Mesendoderm (in vitro differentiated cells): ENCODE measurements around the gene MARCO.
"Not testable (repeated sequence)": the region's sequence is repeated elsewhere in the genome, so short reads cannot be mapped to it uniquely, and the experiment has no call there.

Source experiments
- DNase-seq: peaks from one replicate; pipeline ENCODE4 v3.0.0; 2013
- H2AK5ac ChIP-seq: 2 replicates; pipeline ENCODE4 v1.6.1; 2013; ENCODE audit warnings: low read length, inconsistent platforms
- H2BK120ac ChIP-seq: 2 replicates; pipeline ENCODE4 v1.6.1; 2013; ENCODE audit warnings: low read depth, mild to moderate bottlenecking, low read length, moderate library complexity, mixed read lengths
- H2BK15ac ChIP-seq: replicated peaks from 2 replicates; pipeline ENCODE4 v1.6.1; 2013; ENCODE audit warnings: low read depth, mild to moderate bottlenecking, moderate library complexity
- H2BK5ac ChIP-seq: 2 replicates; pipeline ENCODE4 v1.6.1; 2013; ENCODE audit warnings: low read length, inconsistent platforms
- H3K18ac ChIP-seq: 2 replicates; pipeline ENCODE4 v1.6.1; 2013; ENCODE audit warnings: mild to moderate bottlenecking, low read length, mixed read lengths
- H3K23ac ChIP-seq: one replicate; pipeline ENCODE4 v1.6.1; 2013; ENCODE audit warnings: low read length
- H3K27ac ChIP-seq: 2 replicates; pipeline ENCODE4 v1.5.1; 2013; ENCODE audit warnings: low read depth, mild to moderate bottlenecking, inconsistent platforms, low read length, moderate library complexity
- H3K27me3 ChIP-seq: 2 replicates; pipeline ENCODE4 v1.6.1; 2013; ENCODE audit warnings: low read length, control low read depth, mild to moderate bottlenecking, inconsistent platforms; ENCODE audit not compliant: insufficient read depth, poor library complexity
- H3K36me3 ChIP-seq: 2 replicates; pipeline ENCODE4 v1.6.1; 2013; ENCODE audit warnings: low read length, inconsistent platforms; ENCODE audit not compliant: control insufficient read depth, insufficient read depth
- H3K4ac ChIP-seq: one replicate; pipeline ENCODE4 v1.6.1; 2013; ENCODE audit warnings: low read depth, mild to moderate bottlenecking, low read length, moderate library complexity
- H3K4me1 ChIP-seq: 2 replicates; pipeline ENCODE4 v1.6.1; 2013; ENCODE audit warnings: low read depth, low read length, inconsistent platforms; ENCODE audit not compliant: control insufficient read depth
- H3K4me2 ChIP-seq: 2 replicates; pipeline ENCODE4 v1.6.1; 2013; ENCODE audit warnings: low read length
- H3K4me3 ChIP-seq: 2 replicates; pipeline ENCODE4 v1.5.1; 2013; ENCODE audit warnings: mild to moderate bottlenecking, low read length
- H3K56ac ChIP-seq: one replicate; pipeline ENCODE4 v1.6.1; 2013; ENCODE audit warnings: low read length
- H3K79me1 ChIP-seq: 2 replicates; pipeline ENCODE4 v1.6.1; 2013; ENCODE audit warnings: low read length, inconsistent platforms
- H3K79me2 ChIP-seq: 2 replicates; pipeline ENCODE4 v1.6.1; 2013; ENCODE audit warnings: mild to moderate bottlenecking, low read length; ENCODE audit not compliant: control insufficient read depth, insufficient read depth
- H3K9ac ChIP-seq: 2 replicates; pipeline ENCODE4 v1.6.1; 2013; ENCODE audit warnings: low read length, inconsistent platforms
- H4K5ac ChIP-seq: one replicate; pipeline ENCODE4 v1.6.1; 2013; ENCODE audit warnings: low read length
- H4K8ac ChIP-seq: one replicate; pipeline ENCODE4 v1.6.1; 2013; ENCODE audit warnings: low read depth, mild to moderate bottlenecking, control low read depth, low read length, moderate library complexity
- WGBS: extraction: QIAGEN DNeasy Blood & Tissue Kit; methylation state at CpG from one replicate; pipeline ENCODE4 v1.1.7; 2013; ENCODE audit warnings: low lambda C conversion rate, missing lambda C conversion rate; ENCODE audit not compliant: insufficient coverage; ENCODE audit errors: extremely low coverage; 5-methylcytosine and 5-hydroxymethylcytosine counted together

MARCO gene

GRCh38 chr2:118992740-118993391 lies 50.9 kb downstream of the MARCO start:
- Histone ChIP-seq H2AK5ac (no peak overlapping the region), H3K36me3 (no peaks in the 10 kb centered on the region), H3K4me2 (no peak overlapping the region), H3K27ac (no peak overlapping the region), H3K4ac (no peak overlapping the region), H3K23ac (no peak overlapping the region), H2BK5ac (no peak overlapping the region), H4K8ac (no peak overlapping the region), H3K27me3 (no peaks in the 10 kb centered on the region), H3K4me3 (no peak overlapping the region), H3K9ac (no peak overlapping the region), H2BK120ac (no peak overlapping the region), H3K4me1 (no peaks in the 10 kb centered on the region), H3K56ac (no peak overlapping the region), H3K79me1 (no peaks in the 10 kb centered on the region), H3K18ac (no peak overlapping the region), H4K5ac (no peak overlapping the region), H3K79me2 (no peaks in the 10 kb centered on the region), H2BK15ac (no peak overlapping the region)
- no CpG with 5 or more reads among the region's 13 CpGs for WGBS
- no peak for DNase-seq

GRCh38 chr2:118993392-118993752 lies 51.4 kb downstream of the MARCO start:
- H4K8ac ChIP-seq, result no peak overlapping the region
- no peak overlapping the region for H3K9ac ChIP-seq
- WGBS, result no CpG with 5 or more reads among the region's 4 CpGs
- H3K4me2 ChIP-seq, result no peak overlapping the region
- H3K27ac ChIP-seq, result no peak overlapping the region
- no peak overlapping the region for H2AK5ac ChIP-seq
- H3K4ac ChIP-seq, result no peak overlapping the region
- no peaks in the 10 kb centered on the region for H3K27me3 ChIP-seq
- no peak overlapping the region for H2BK15ac ChIP-seq
- H3K4me1 ChIP-seq, result no peaks in the 10 kb centered on the region
- no peaks in the 10 kb centered on the region for H3K79me1 ChIP-seq
- H3K18ac ChIP-seq, result no peak overlapping the region
- H3K36me3 ChIP-seq, result no peaks in the 10 kb centered on the region
- H3K23ac ChIP-seq, result no peak overlapping the region
- H3K56ac ChIP-seq, result no peak overlapping the region
- H4K5ac ChIP-seq, result no peak overlapping the region
- H3K79me2 ChIP-seq, result no peaks in the 10 kb centered on the region
- H2BK5ac ChIP-seq, result no peak overlapping the region
- H3K4me3 ChIP-seq, result no peak overlapping the region
- no peak for DNase-seq
- no peak overlapping the region for H2BK120ac ChIP-seq

GRCh38 chr2:118994172-118994700 lies 52.2 kb downstream of the MARCO start:
- H3K4me1 ChIP-seq, result no peaks in the 10 kb centered on the region
- H3K27ac ChIP-seq, result no peak overlapping the region
- no peak overlapping the region for H3K23ac ChIP-seq
- H3K27me3 ChIP-seq, result no peaks in the 10 kb centered on the region
- H2BK15ac ChIP-seq, result no peak overlapping the region
- H3K79me2 ChIP-seq, result no peaks in the 10 kb centered on the region
- H2BK120ac ChIP-seq, result no peak overlapping the region
- DNase-seq, result no peak
- no peak overlapping the region for H2AK5ac ChIP-seq
- no peak overlapping the region for H4K5ac ChIP-seq
- H3K36me3 ChIP-seq, result no peaks in the 10 kb centered on the region
- no peak overlapping the region for H3K18ac ChIP-seq
- H3K4me2 ChIP-seq, result no peak overlapping the region
- H2BK5ac ChIP-seq, result no peak overlapping the region
- no peak overlapping the region for H3K56ac ChIP-seq
- H4K8ac ChIP-seq, result no peak overlapping the region
- H3K9ac ChIP-seq, result no peak overlapping the region
- WGBS, result no CpG with 5 or more reads among the region's 14 CpGs
- no peak overlapping the region for H3K4ac ChIP-seq
- no peak overlapping the region for H3K4me3 ChIP-seq
- no peaks in the 10 kb centered on the region for H3K79me1 ChIP-seq

GRCh38 chr2:118994778-118995177 lies 52.8 kb downstream of the MARCO start:
- H2BK15ac ChIP-seq, result no peak overlapping the region
- no peak overlapping the region for H3K27ac ChIP-seq
- H3K27me3 ChIP-seq, result no peaks in the 10 kb centered on the region
- H3K23ac ChIP-seq, result no peak overlapping the region
- H4K5ac ChIP-seq, result no peak overlapping the region
- no peak overlapping the region for H2BK120ac ChIP-seq
- no peak overlapping the region for H2BK5ac ChIP-seq
- no CpG with 5 or more reads among the region's 2 CpGs for whole genome bisulfite sequencing
- H3K9ac ChIP-seq, result no peak overlapping the region
- DNase-seq, result no peak
- no peak overlapping the region for H2AK5ac ChIP-seq
- no peak overlapping the region for H3K56ac ChIP-seq
- H3K36me3 ChIP-seq, result no peaks in the 10 kb centered on the region
- no peak overlapping the region for H3K4me3 ChIP-seq
- H4K8ac ChIP-seq, result no peak overlapping the region
- H3K4ac ChIP-seq, result no peak overlapping the region
- no peak overlapping the region for H3K4me2 ChIP-seq
- H3K79me2 ChIP-seq, result no peaks in the 10 kb centered on the region
- H3K79me1 ChIP-seq, result no peaks in the 10 kb centered on the region
- H3K18ac ChIP-seq, result no peak overlapping the region
- H3K4me1 ChIP-seq, result no peaks in the 10 kb centered on the region

GRCh38 chr2:119003856-119004255 lies 61.9 kb downstream of the MARCO start:
- not testable (repeated sequence) for H3K9ac ChIP-seq, H2BK120ac ChIP-seq, H3K18ac ChIP-seq, H3K4ac ChIP-seq, H2BK5ac ChIP-seq, DNase-seq, H2BK15ac ChIP-seq, H3K79me2 ChIP-seq, H2AK5ac ChIP-seq, H3K27ac ChIP-seq, H3K36me3 ChIP-seq, H3K4me2 ChIP-seq, H3K4me3 ChIP-seq, H4K8ac ChIP-seq, H3K23ac ChIP-seq, H4K5ac ChIP-seq, H3K27me3 ChIP-seq, H3K4me1 ChIP-seq, H3K79me1 ChIP-seq, H3K56ac ChIP-seq
- no CpG with 5 or more reads among the region's 4 CpGs for WGBS

GRCh38 chr2:119004602-119005001 lies 62.6 kb downstream of the MARCO start:
- H3K4me3 ChIP-seq, result no peak overlapping the region
- H3K4ac ChIP-seq, result no peak overlapping the region
- H2BK5ac ChIP-seq, result no peak overlapping the region
- no peak overlapping the region for H3K27ac ChIP-seq
- H4K8ac ChIP-seq, result no peak overlapping the region
- no peak overlapping the region for H3K9ac ChIP-seq
- H3K4me1 ChIP-seq, result no peaks in the 10 kb centered on the region
- H3K56ac ChIP-seq, result no peak overlapping the region
- no peak overlapping the region for H3K18ac ChIP-seq
- H3K36me3 ChIP-seq, result no peaks in the 10 kb centered on the region
- no peak overlapping the region for H2AK5ac ChIP-seq
- H2BK15ac ChIP-seq, result no peak overlapping the region
- DNase-seq, result no peak
- no peak overlapping the region for H3K4me2 ChIP-seq
- H2BK120ac ChIP-seq, result no peak overlapping the region
- H3K79me2 ChIP-seq, result no peaks in the 10 kb centered on the region
- no peaks in the 10 kb centered on the region for H3K79me1 ChIP-seq
- no peak overlapping the region for H3K23ac ChIP-seq
- no peak overlapping the region for H4K5ac ChIP-seq
- no CpG with 5 or more reads among the region's 3 CpGs for WGBS
- no peaks in the 10 kb centered on the region for H3K27me3 ChIP-seq
